NCI-H1092 (cell line): Measurements from ENCODE around the gene PGAM1.
"Not testable (repeated sequence)": the region's sequence is repeated elsewhere in the genome, so short reads cannot be mapped to it uniquely, and the experiment has no call there.

Source experiments
- DNase-seq: peaks from one replicate; lab custom pipeline; 2025; lab: John Stamatoyannopoulos, UW

The PGAM1 gene

GRCh38 chr10:97407952-97408248, 18.1 kb upstream of the PGAM1 start:
- DNase-seq = no peak

- no peak for DNase-seq
Measured at GRCh38 chr10:97408496-97408992, 17.4 kb upstream of the PGAM1 start.

DNA sequence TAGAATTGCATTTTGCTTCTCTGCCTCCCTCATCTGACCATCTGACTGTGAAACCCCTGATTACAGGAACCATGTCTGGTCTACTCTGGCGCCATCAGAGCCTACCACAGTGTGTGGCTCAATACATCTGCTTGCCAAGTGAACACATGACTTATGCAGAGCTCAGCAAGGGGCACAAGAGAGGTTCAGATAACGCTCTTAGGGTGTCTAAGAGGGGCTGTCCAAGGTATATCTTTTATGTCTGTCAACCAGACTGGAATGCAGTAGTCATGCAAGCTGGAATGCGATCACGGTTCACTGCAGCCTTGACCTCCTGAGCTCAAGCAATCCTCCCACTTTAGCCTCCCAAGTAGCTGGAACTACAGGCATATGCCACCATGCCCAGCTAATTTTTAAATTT, 14.6 kb upstream of the PGAM1 start:
- DNase-seq = no peak

DNA sequence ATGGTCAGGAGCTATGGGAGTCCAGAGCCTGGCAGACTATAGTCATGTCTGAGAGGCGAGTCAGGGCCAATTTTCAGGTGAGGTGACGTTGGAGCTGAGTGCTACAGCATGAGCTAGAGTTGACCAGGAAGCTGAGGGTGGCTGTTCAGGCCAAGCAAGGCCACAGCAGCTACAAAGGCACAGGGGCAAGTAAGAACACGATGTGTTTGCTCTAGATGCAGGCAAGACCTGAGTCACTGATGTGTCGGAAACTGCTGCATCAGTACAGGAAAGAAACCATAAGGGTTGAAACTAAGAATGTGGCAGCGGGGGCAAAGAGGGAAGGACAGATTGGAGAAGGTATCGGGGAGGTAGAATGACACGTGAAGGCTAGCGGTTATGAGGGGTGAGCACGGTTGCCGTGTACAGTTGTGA, 13.1 kb upstream of the PGAM1 start:
- no peak for DNase-seq

DNA sequence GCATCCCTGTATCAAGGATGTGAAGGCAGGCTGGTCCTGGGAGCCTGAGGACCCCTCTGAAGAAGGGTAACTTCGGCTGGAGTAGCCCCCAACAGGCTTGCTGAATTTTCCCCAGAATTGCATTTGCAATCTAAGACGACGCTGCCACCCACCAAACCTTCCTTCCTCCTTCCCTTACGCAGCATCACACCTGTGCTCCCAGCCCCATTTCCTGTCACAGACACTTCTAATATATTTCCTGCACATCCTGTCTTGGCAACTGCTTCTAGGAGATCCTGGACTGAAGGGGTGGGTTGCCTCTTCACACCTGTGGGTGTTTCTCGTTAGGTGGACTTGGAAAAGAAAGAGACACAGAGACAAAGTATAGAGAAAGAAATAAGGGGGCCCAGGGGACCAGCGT, 9.4 kb upstream of the PGAM1 start:
- no peak for DNase-seq

- not testable (repeated sequence) for DNase-seq
Measured at GRCh38 chr10:97423757-97424098, 2.3 kb upstream of the PGAM1 start.

DNA sequence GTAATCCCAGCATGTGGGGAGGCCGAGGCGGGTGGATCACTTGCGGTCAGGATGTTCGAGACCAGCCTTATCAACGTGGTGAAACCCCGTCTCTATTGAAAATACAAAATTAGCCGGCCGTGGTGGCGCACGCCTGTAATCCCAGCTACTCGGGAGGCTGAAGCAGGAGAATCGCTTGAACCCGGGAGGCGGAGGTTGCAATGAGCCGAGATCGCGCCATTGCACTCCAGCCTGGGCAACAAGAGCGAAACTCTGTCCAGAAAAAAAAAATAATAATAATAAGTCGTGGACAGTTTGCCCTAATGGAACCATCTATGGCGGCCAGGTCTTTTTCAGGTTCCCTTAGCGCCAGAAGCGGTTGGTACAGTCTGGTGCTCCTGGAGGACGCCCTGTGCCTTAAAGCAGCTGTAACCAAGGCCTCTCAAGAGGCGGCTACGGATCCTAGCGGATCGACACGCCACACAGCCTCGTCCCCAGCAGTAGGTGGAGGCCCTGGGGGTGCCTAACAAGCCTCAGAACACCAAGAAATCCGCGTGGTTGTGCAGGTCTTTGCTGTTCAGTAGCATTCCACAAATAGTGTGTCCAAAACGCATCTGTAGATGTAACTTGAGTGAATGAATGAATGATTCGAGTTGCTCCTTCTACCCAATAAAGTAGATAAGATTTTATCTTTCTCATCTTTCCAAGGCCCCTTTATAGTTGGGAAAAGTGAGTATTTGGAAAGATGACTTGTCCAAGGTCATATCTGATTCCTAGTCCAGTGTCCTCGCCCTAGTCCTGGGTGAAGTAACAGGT, 982 bp downstream of the PGAM1 start:
- no peak for DNase-seq

GRCh38 chr10:97427571-97428179, 1.7 kb downstream of the PGAM1 start:
- no peak for DNase-seq

DNA sequence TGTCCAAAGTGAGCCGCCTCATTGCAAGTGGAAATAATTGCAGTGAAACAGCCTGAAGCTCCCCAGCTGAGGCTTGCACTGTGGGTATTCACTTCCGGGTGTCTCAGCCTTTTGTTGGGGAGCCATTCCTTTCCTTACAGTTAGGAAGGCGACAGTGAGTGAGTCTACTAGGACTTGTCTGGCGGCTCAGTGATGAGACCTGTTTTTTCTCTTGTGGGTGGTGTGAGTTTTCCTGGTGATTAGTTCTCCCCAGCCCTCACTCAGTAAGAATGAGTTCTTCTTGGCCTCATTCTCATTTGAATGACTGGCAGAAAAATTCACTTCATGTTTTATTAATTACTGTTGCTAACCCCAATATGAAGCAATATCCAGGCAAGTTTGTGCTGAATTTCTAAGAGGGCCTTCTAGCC, 2.6 kb downstream of the PGAM1 start:
- no peak for DNase-seq

GRCh38 chr10:97434055-97434454, 8.1 kb downstream of the PGAM1 start:
- no peak for DNase-seq

DNA sequence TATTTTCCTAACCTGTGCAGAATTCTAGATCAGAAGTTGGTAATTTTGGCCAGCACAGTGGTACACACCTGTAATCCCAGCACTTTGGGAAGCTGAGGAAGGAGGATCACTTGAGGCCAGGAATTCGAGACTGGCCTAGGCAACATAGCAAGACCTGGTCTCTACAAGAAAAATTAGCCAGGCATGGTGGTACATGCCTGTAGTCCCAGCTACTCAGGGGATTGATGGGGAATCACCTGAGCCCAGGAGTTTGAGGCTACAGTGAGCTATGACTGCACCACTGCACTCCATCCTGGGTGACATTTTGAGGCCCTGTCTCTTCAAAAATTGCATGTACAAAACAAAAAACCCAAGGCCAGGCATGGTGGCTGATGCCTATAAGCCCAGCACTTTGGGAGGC, 8.6 kb downstream of the PGAM1 start:
- DNase-seq = no peak

DNA sequence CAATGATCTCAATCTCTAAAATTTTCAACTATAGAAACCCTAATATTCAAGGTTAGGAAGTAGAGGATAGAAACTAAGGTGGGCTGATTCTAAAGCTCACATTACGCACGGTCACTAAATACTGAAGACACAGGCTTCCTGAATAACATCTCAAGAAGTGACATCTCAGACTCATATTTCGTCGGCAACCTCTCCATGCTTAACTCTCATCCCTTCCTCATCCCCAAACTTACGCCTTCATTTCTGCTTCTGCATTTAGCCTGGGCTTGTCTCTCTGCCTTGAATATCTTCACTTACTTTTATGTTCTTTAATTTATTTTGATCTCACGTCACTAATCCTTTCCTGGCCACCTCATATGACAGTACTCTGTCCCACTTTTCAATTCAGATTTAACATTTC, 9.2 kb downstream of the PGAM1 start:
- DNase-seq = no peak

GRCh38 chr10:97442277-97442676, 16.3 kb downstream of the PGAM1 start:
- DNase-seq = no peak

GRCh38 chr10:97444212-97444611, 18.2 kb downstream of the PGAM1 start:
- no peak for DNase-seq

- no peak for DNase-seq
Measured at GRCh38 chr10:97445357-97445721, 19.3 kb downstream of the PGAM1 start.

DNA sequence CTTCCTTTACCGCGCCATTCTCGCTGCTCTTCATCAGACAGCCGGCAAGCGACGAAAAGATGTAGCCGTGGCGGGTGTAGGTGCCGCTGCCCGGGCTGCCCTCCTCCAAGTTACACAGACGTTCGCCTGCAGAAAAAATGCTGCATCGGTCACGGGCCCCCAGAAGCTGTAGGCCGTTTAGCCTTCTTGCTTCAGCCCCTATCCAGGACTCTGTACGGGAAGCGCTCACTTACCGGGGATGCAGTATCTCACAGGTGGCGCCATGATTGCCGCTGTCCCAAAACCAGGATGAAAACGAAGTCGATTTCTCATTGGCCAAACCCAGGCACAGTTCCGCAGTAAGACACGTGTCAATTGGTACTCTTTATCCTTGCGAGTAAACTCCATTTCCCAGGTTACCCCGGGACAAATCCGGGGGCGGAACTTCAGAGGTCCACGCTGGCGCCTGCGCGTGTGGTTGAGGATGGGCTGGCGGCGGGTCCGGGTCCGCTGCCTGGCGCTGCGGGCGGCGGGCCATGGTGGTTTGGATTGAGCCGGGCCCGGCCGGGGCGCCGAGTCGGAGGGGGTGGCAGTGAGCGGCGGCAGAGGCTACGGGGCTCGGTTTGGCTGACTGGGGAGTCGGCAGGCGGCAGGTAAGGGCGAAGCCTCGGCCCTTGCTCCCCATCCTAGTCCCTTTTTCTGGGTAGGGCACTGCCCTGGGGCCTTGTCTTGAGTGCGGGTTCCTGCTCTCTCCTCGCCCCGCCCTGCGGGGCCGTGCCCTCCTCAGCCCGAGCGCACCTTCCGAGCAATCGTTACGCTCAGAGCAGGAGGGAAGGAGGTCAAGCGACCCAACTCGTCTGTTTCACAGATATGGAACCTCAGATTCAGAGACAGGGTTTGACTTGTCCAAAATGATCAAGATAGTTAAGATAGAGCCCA, 20.0 kb downstream of the PGAM1 start, which contains the start of the genes EXOSC1 and ZDHHC16:
TSS of gene EXOSC1 (minus strand) at position 285 of the 918 bp plus-strand sequence. CDS start at position 264, 21 bp downstream.
TSS of gene ZDHHC16 (plus strand) at position 454 of the 918 bp plus-strand sequence. CDS start 5,501 bp downstream, outside the sequence.
- DNase-seq = peak; percentile 84

- no peak for DNase-seq
Measured at GRCh38 chr10:97450828-97451227, 24.8 kb downstream of the PGAM1 start.

GRCh38 chr10:97451605-97452004, 25.6 kb downstream of the PGAM1 start:
- DNase-seq = no peak

GRCh38 chr10:97452352-97452751, 26.4 kb downstream of the PGAM1 start:
- DNase-seq = no peak

DNA sequence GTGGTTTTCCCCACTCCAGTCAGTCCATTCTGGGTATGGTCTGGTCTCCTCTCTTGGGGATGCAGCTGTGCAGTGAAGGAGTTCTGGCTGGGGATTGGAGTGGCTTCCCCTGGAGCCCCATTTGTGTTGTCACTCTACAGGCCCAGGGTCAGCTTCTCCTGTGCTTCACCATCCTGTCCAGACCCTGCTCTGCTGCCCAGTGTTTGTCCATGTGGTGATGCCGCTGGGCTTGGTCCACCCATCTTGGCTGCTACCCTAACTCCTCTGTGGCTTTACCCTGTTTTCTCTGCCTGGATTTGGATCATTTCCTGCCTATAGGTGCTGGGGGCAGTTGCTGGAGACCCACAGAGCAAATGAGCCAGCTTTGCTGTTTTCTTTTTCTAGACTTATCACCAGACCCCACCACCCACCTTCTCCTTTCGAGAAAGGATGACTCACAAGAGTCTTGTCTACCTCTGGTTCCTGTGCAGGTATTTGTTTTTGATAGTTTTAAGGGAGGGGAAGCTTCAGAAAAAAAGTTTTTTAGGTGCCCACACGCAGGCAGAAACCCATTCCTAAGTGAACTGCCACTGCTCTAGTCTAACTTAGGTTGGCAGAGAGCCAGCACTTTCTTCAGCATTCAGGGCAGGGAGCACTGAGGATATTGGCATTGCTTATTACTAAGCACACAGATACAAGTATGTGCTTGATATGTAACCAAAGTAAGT, 28.5 kb downstream of the PGAM1 start:
- no peak for DNase-seq

DNA sequence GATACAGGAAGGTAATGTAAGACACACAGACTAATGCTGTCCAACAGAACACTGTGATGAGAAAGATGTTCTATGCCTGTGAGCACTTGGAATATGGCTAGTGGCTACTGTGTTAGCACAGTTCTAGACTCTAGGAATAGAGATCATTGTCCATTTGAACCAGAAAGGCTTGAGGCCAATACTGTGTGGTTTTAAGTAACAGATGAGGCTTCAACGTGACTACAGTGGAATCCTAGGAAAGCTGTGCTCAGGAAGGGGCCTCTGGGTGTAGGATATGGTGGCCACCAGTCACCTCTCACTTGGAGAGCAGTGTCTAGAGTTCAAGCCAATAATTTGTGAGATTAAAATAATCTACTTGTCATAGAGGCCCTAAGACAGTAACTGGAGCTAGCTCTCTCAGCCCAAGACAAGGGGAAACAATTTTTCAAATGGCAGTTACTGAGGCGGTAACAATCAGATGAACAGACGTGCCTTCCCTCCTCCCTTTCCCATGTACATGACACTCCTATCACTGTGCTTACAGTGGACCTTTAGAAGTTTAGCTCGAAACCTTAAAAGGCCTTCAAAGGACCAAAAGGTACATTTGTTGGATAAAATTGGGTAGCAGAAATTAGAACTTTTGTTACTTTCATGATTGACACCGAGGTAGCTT, 30.2 kb downstream of the PGAM1 start:
- DNase-seq = no peak
